Uterus (tissue), 2 donors: Measurements from ENCODE around the gene DUSP28.

Experiments used
- POLR2A ChIP-seq, 2 donors: fragments of 450-650 bp; IDR thresholded peaks; one replicate each; pipeline ENCODE4 v1.6.1; 2016; ENCODE audit warnings: antibody characterized with exemption in 2 of 2, mild to moderate bottlenecking in 1 of 2, moderate library complexity in 1 of 2
- TF ChIP-seq, protein P1 (sequence below), 4 experiments: fragments of 200-600 bp in 2 of 4; fragments of 450-650 bp in 2 of 4; sonication (generic) in 2 of 4; IDR thresholded peaks; one replicate each; pipeline ENCODE4 v1.5.1; 2016 to 2019; ENCODE audit warnings: antibody characterized with exemption in 4 of 4, mild to moderate bottlenecking in 2 of 4, moderate library complexity in 1 of 4

DNA sequence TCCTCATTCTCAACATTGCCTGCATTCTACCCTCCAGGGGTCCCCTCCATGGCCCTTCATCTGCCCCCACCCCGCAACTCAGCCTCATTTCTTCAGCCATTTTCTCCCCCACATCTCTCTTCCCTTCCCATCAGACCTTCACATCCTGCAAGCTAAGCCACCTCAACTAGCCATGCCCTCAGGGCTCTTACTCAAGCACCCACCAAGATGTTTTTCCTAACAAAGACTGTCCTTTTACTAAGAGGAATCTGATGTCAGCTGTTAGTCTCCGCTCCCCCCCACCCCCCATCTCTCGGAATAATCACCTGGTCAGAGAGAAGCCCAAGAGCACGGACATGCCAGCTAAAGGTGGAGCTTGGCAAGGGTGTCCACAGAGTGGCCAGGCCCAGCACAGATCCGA, 21.7 kb downstream of the DUSP28 start:
- TF ChIP-seq, protein P1, sequence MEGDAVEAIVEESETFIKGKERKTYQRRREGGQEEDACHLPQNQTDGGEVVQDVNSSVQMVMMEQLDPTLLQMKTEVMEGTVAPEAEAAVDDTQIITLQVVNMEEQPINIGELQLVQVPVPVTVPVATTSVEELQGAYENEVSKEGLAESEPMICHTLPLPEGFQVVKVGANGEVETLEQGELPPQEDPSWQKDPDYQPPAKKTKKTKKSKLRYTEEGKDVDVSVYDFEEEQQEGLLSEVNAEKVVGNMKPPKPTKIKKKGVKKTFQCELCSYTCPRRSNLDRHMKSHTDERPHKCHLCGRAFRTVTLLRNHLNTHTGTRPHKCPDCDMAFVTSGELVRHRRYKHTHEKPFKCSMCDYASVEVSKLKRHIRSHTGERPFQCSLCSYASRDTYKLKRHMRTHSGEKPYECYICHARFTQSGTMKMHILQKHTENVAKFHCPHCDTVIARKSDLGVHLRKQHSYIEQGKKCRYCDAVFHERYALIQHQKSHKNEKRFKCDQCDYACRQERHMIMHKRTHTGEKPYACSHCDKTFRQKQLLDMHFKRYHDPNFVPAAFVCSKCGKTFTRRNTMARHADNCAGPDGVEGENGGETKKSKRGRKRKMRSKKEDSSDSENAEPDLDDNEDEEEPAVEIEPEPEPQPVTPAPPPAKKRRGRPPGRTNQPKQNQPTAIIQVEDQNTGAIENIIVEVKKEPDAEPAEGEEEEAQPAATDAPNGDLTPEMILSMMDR (IDR thresholded peaks at IDR 0.05): no peak
- TF ChIP-seq POLR2A (IDR thresholded peaks at IDR 0.05): no peak
